Prostate gland (tissue), 2 donors: ENCODE data around the gene RAET1E. TPM values are rescaled to one million over a fixed set of nuclear protein-coding genes. Genes with fewer than 3 reads are reported as not detected.
"Not testable (repeated sequence)": the region's sequence is repeated elsewhere in the genome, so short reads cannot be mapped to it uniquely, and the experiment has no call there.

Experiments used
- DNase-seq: peaks from one replicate; pipeline ENCODE4 v3.0.0-alpha.2; 2019; ENCODE audit warnings: low spot score
- H3K27ac ChIP-seq, 2 donors: fragments of 200-600 bp; sonication (generic); 2 replicates each; pipeline ENCODE4 v1.5.1; 2017 to 2019
- H3K27me3 ChIP-seq: fragments of 200-600 bp; sonication (generic); replicated peaks from 2 replicates; pipeline ENCODE4 v1.5.1; 2019; ENCODE audit not compliant: insufficient read depth
- H3K36me3 ChIP-seq, 2 donors: fragments of 200-600 bp; sonication (generic); 1 replicate in 1 of 2; 2 replicates in 1 of 2; pipeline versions ENCODE4 v1.5.1 to v1.8.1; 2017 to 2019
- H3K4me1 ChIP-seq: fragments of 200-600 bp; sonication (generic); replicated peaks from 2 replicates; pipeline ENCODE4 v1.5.1; 2019
- H3K4me3 ChIP-seq, 2 donors: fragments of 200-600 bp; sonication (generic); 2 replicates each; pipeline ENCODE4 v1.5.1; 2017 to 2019
- H3K9me3 ChIP-seq: fragments of 200-600 bp; sonication (generic); 2 replicates; pipeline ENCODE4 v1.5.1; 2017
- POLR2A ChIP-seq: fragments of 450-650 bp; IDR thresholded peaks from one replicate; pipeline ENCODE4 v1.6.1; 2016; ENCODE audit warnings: antibody characterized with exemption, mild to moderate bottlenecking
- POLR2AphosphoS5 ChIP-seq: sonication (generic); formaldehyde crosslinking; IDR thresholded peaks from one replicate; pipeline ENCODE4 v1.6.1; 2017; ENCODE audit warnings: antibody characterized with exemption
- WGBS: methylation state at CpG from one replicate; pipeline ENCODE4 v1.1.5; 2018; 5-methylcytosine and 5-hydroxymethylcytosine counted together
- intact Hi-C: fragments of 100-400 bp; cut with DNase I; formaldehyde crosslinking; loops from one replicate; pipeline ENCODE4 v1.14.2; 2022
- total RNA-seq, 2 donors: library from RNA; depleted of rRNA; stranded (reverse); fragments of >200 nt; gene quantifications; one replicate each; pipeline ENCODE4 v1.1.0, GENCODE V29; 2016
- TF ChIP-seq, protein P1 (sequence below), 4 experiments: fragments of 200-600 bp in 2 of 4; fragments of 450-650 bp in 2 of 4; sonication (generic) in 2 of 4; IDR thresholded peaks; 1 replicate in 3 of 4; 2 replicates in 1 of 4; pipeline ENCODE4 v1.5.1; 2016 to 2019; ENCODE audit warnings: antibody characterized with exemption in 4 of 4, mild to moderate bottlenecking in 2 of 4, moderate library complexity in 2 of 4

RAET1E gene
- total RNA-seq, 2 donors from 2014 or later: 0.23 to 0.77 TPM

DNA sequence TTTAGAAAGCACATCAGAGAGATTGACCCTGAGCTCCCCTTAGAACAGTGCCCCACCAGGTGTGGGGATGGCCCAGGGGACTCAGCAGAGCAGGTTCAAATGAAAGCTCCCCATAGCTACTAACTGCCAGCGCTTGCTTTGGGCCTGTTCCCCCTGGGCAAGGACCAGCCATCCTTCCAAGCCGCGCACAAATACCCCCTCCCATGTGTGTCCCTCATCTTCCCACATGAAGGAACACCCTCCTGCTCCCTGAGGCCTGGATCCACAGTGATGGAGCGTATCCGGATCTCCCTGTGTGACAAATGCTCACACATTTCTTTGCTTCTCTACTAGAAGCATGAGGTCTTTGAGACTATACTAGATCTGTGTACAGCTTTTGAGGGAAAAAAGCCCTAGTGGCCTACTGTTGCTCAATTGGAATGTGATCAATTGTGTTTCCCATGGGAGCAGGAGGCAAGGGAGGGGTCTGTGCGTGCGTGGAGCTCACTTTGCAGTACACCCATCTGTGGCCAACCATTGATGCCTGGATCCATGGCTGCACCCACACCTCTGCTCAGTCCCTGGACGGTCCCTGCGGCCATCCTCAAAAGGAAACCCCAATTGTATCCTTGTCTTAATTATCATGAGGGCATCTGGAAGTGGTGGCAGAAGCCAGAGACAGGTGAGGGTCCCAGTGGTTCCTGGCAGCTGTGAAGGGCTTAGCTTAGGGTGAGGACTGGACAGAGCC is 26.5 kb upstream of the RAET1E start:
- intact Hi-C loops: loop anchor here (10.0 kb wide), 2 partner anchors 200 to 360 kb away; partner anchors contain the start of gene GINM1
- H3K27me3 ChIP-seq: no peaks in the 10 kb centered on the region
- H3K27ac ChIP-seq: no peak overlapping the region
- DNase-seq: no peak
- H3K4me1 ChIP-seq: no peaks in the 10 kb centered on the region
- H3K36me3 ChIP-seq: no peaks in the 10 kb centered on the region
- no peaks in the 10 kb centered on the region for H3K9me3 ChIP-seq
- H3K4me3 ChIP-seq: no peak overlapping the region
- WGBS: 81% methylated on average over 6 of the region's 9 CpGs
- TF ChIP-seq, protein P1, sequence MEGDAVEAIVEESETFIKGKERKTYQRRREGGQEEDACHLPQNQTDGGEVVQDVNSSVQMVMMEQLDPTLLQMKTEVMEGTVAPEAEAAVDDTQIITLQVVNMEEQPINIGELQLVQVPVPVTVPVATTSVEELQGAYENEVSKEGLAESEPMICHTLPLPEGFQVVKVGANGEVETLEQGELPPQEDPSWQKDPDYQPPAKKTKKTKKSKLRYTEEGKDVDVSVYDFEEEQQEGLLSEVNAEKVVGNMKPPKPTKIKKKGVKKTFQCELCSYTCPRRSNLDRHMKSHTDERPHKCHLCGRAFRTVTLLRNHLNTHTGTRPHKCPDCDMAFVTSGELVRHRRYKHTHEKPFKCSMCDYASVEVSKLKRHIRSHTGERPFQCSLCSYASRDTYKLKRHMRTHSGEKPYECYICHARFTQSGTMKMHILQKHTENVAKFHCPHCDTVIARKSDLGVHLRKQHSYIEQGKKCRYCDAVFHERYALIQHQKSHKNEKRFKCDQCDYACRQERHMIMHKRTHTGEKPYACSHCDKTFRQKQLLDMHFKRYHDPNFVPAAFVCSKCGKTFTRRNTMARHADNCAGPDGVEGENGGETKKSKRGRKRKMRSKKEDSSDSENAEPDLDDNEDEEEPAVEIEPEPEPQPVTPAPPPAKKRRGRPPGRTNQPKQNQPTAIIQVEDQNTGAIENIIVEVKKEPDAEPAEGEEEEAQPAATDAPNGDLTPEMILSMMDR (IDR thresholded peaks at IDR 0.05): no peak
- TF ChIP-seq POLR2AphosphoS5: no peak

DNA sequence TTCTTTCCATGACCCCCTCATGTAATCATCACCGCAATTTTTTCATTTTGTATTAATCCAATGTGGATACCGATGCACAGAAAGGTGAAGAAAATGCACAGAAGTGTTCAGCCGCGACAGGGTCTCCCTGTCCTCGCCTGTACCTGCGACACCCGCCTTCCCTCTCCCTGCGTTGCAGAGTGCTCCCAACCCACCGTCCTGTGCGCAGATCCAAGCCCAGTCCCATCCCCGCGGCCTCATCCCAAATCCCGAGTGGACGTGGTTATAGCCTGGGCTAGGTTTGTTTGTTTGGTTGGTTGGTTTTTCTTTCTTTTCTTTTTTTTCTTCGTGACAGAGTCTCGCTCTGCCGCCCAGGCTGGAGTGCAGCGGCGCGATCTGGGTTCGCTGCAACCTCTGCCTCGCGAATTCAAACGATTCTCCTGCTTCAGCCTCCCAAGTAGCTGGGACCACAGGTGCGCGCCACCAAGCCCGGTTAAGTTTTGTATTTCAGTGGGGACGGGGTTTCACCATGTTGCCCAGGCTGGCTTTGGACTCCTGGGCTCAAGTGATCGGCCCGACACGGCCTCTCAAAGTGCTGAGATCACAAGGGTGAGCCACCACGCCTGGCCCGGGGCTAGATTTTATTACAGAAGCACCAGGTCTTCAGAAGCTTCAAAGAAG is 25.5 kb upstream of the RAET1E start:
- no peak overlapping the region for H3K27ac ChIP-seq
- TF ChIP-seq POLR2A (no peak), POLR2AphosphoS5 (no peak)
- TF ChIP-seq, protein P1 (IDR thresholded peaks at IDR 0.05): peak in 1 of 4 experiments; percentile 3
- 27% methylated on average over 33 of the region's 33 CpGs for WGBS
- peak overlapping the region; percentile 30 to 46 for H3K4me3 ChIP-seq
- H3K36me3 ChIP-seq: no peaks in the 10 kb centered on the region
- no peaks in the 10 kb centered on the region for H3K27me3 ChIP-seq
- intact Hi-C loops: loop anchor here (10.0 kb wide), 2 partner anchors 199 to 359 kb away; partner anchors contain the start of gene GINM1
- H3K9me3 ChIP-seq: no peaks in the 10 kb centered on the region
- DNase-seq: no peak
- no peaks in the 10 kb centered on the region for H3K4me1 ChIP-seq

DNA sequence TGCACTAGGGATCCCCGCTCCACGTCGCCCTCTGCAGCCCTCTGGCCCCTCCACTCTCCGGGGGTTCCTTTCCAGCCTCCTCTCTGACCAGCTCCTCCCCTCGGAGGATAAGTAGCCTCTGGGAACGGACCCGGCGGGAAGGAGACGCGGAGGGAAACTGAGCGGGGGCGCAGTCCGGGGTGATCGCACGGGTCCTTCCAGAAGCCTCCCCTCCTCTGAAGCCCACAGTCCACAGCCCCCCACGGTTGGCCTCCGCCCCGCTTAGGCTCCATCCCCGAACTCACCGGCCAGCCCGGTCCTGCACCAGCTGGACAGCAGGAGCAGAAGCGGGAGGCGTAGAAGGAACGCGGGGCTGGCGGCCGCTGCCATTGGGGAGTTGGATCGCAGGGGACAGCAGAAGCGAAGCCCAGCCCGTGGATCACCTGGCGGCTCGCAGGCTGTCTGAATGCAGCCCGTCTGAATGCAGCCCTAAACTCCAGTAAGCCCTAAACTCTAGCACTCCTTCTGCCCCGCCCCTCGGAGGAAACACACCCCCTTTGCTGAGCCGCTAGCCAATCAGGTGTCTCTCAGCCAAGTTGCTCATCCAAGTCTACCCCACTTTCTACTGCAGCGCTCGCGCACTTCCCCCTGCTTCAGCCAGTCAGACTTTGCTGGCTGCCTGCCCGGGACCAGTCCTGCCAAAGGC is 24.9 kb upstream of the RAET1E start, which contains the start of gene RAET1G:
TSS of gene RAET1G (minus strand) at position 480 of the 685 bp plus-strand sequence. CDS start at position 369, 111 bp downstream.
- no peaks in the 10 kb centered on the region for H3K27me3 ChIP-seq
- H3K36me3 ChIP-seq: no peaks in the 10 kb centered on the region
- peak; percentile 90 for DNase-seq
- no peak within 1 kb of the TSS for H3K27ac ChIP-seq
- H3K4me1 ChIP-seq: no peaks in the 10 kb centered on the region
- H3K4me3 ChIP-seq: peak within 1 kb of the TSS; percentile 30 to 46
- TF ChIP-seq POLR2AphosphoS5: peak; percentile 86
- peak; percentile 83 for TF ChIP-seq POLR2A
- TF ChIP-seq, protein P1 (IDR thresholded peaks at IDR 0.05): peak in 1 of 4 experiments; percentile 4
- intact Hi-C loops: loop anchor here (10.0 kb wide), 2 partner anchors 198 to 358 kb away; partner anchors contain the start of gene GINM1
- WGBS: under 1% methylated on average over 34 of the region's 40 CpGs
- no peaks in the 10 kb centered on the region for H3K9me3 ChIP-seq

DNA sequence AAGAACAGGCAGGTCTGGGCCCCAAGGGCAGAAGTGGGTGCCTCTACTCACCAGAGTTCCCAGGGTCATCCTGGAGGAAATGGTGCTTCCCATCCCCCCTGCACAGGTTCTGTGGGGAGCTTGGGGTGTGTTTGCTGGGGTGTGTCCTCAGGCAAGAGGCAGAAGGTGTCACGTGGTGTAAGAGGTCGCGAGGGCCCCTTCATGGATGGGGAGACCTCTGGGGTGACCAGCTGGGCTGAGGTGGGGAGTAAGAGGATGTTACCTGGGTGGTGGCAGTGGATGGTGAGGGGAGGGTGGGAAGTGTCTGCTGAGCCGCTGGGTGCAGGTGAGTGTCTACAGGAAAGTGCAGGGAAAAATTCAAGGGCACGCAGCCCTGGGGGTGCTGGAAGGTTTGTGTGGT is 24.2 kb upstream of the RAET1E start:
- not testable (repeated sequence) for H3K36me3 ChIP-seq, H3K27me3 ChIP-seq, DNase-seq, H3K27ac ChIP-seq, H3K9me3 ChIP-seq, H3K4me3 ChIP-seq, H3K4me1 ChIP-seq
- 48% methylated on average over 5 of the region's 5 CpGs for WGBS
- intact Hi-C loops: loop anchor here (10.0 kb wide), 2 partner anchors 197 to 357 kb away; partner anchors contain the start of gene GINM1

DNA sequence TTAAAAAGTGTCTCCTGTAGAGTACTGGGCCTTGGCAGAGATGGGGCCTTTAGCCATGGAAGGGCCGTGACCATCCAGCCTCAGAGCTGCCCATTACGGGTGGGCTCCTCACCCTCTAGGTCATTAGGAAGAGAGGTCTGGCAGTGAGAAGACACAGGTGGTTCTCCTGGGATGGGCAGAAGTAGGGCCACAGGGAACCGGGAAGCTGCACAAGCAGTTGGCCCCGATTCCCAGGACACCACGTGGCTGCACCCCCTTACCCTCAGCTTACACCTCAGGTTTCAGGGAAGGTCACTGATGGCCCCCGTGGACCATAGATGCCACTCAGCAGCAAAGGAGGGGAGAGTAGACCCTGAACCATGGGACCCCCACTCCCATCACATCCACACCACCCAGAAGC is 23.4 kb upstream of the RAET1E start:
- TF ChIP-seq POLR2A (no peak), POLR2AphosphoS5 (no peak)
- TF ChIP-seq, protein P1 (IDR thresholded peaks at IDR 0.05): no peak
- Histone ChIP-seq H3K4me1 (no peaks in the 10 kb centered on the region), H3K27me3 (no peaks in the 10 kb centered on the region), H3K36me3 (no peaks in the 10 kb centered on the region), H3K4me3 (no peak overlapping the region), H3K9me3 (no peaks in the 10 kb centered on the region), H3K27ac (no peak overlapping the region)
- DNase-seq: no peak
- WGBS: 77% methylated on average over 6 of the region's 6 CpGs
- intact Hi-C loops: loop anchor here (10.0 kb wide), 2 partner anchors 197 to 357 kb away; partner anchors contain the start of gene GINM1
